Right lobe of liver (tissue), 6 donors: Measurements from ENCODE around the gene ARHGAP21. TPM values are rescaled to one million over a fixed set of nuclear protein-coding genes. Genes with fewer than 3 reads are reported as not detected.

Experiments used
- ATAC-seq, 4 donors: fragments of 200-7000 bp; cut with Tn5 transposase; one replicate each; pipeline ENCODE4 v1.9.1; 2020; ENCODE audit warnings: mild to moderate bottlenecking in 4 of 4, moderate library complexity in 4 of 4
- DNase-seq, 3 donors: peaks; one replicate each; pipeline ENCODE4 v3.0.0-alpha.2; 2020
- H3K27ac ChIP-seq, 3 donors: fragments of 200-600 bp; one replicate each; pipeline ENCODE4 v1.8.0; 2022
- H3K27me3 ChIP-seq, 2 donors: fragments of 200-600 bp; one replicate each; pipeline ENCODE4 v1.8.0; 2022
- H3K36me3 ChIP-seq, 4 donors: fragments of 200-600 bp; sonication (generic) in 1 of 4; one replicate each; pipeline versions ENCODE4 v1.5.1 to v1.8.0; 2017 to 2022; ENCODE audit warnings: control low read depth in 1 of 4
- H3K4me1 ChIP-seq, 4 donors: fragments of 200-600 bp; sonication (generic) in 1 of 4; one replicate each; pipeline versions ENCODE4 v1.5.1 to v1.8.0; 2017 to 2022; ENCODE audit warnings: control low read depth in 1 of 4
- H3K4me3 ChIP-seq, 3 donors: fragments of 200-600 bp; one replicate each; pipeline ENCODE4 v1.8.0; 2022
- H3K9me3 ChIP-seq, 4 donors: fragments of 200-600 bp; sonication (generic) in 1 of 4; one replicate each; pipeline versions ENCODE4 v1.5.1 to v1.8.0; 2017 to 2022; ENCODE audit warnings: control low read depth in 1 of 4
- POLR2A ChIP-seq: fragments of 450-650 bp; IDR thresholded peaks from one replicate; pipeline ENCODE4 v1.6.1; 2017; ENCODE audit warnings: antibody characterized with exemption, mild to moderate bottlenecking
- WGBS: methylation state at CpG from one replicate; pipeline ENCODE4 v1.1.6; 2018; ENCODE audit warnings: low coverage, low lambda C conversion rate; ENCODE audit not compliant: insufficient coverage; ENCODE audit errors: missing lambda C conversion rate; 5-methylcytosine and 5-hydroxymethylcytosine counted together
- intact Hi-C, 2 donors: fragments of 100-400 bp; cut with DNase I; formaldehyde crosslinking; loops; one replicate each; pipeline versions ENCODE4 v1.11.2 to v1.14.1; 2022
- total RNA-seq, 6 experiments: library from RNA; depleted of rRNA in 2 of 6; stranded (reverse); fragments of >200 nt in 2 of 6; fragmentation: NEBNext Ultra II Directional in 3 of 6; extraction: Animal tissue kit (Norgen Biotek cat#: 25700) in 3 of 6; gene quantifications; one replicate each; pipeline versions ENCODE4 v1.1.0 to v1.2.4, GENCODE V29; 2016 to 2023
- TF ChIP-seq, protein P1 (sequence below), 4 donors: fragments of 200-600 bp in 3 of 4; fragments of 450-650 bp in 1 of 4; IDR thresholded peaks; one replicate each; pipeline versions ENCODE4 v1.5.1 to v1.8.0; 2016 to 2022; ENCODE audit warnings: antibody characterized with exemption in 4 of 4, mild to moderate bottlenecking in 2 of 4
- donor health status: DM: no; HTN: yes; CAD: no.
- donor health status: DM: no; HTN: no; CAD: no.
- donor health status: DM: no; HTN: no; CAD: no.
- donor health status: DM: no; HTN: yes; CAD: no.
- donor health status: DM: no; HTN: yes; CAD: no.

The ARHGAP21 gene
- total RNA-seq, 6 experiments from 2014 or later, result 27.6 to 47.1 (median 31.0) TPM

DNA sequence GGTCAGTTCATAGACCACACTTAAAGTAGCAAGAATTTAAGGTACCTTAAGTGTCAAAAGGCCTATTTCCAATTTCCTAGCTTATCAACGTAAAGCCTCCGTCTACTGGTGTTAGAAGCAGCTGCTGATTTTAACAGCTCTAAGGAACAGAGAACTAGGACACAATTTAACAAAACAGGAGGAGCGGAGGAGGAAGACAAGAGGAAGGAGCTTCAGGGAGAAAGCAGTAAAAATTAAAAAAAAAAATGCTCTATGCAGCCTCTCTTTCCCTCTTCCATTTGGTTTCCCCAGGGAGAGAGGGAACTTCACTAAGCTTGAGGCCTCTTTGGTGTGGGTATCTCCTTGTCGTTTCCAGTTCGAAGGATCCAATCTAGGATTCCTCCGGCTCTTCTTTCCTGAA, 22.7 kb downstream of the ARHGAP21 start:
- DNase-seq (no peak), ATAC-seq (no peak)
- Histone ChIP-seq H3K4me1 (no peaks in the 10 kb centered on the region), H3K27me3 (no peaks in the 10 kb centered on the region), H3K4me3 (no peak overlapping the region), H3K27ac (no peak overlapping the region), H3K9me3 (no peaks in the 10 kb centered on the region), H3K36me3 (no peaks in the 10 kb centered on the region)
- WGBS, result 88% methylated on average over 6 of the region's 6 CpGs
- TF ChIP-seq, protein P1, sequence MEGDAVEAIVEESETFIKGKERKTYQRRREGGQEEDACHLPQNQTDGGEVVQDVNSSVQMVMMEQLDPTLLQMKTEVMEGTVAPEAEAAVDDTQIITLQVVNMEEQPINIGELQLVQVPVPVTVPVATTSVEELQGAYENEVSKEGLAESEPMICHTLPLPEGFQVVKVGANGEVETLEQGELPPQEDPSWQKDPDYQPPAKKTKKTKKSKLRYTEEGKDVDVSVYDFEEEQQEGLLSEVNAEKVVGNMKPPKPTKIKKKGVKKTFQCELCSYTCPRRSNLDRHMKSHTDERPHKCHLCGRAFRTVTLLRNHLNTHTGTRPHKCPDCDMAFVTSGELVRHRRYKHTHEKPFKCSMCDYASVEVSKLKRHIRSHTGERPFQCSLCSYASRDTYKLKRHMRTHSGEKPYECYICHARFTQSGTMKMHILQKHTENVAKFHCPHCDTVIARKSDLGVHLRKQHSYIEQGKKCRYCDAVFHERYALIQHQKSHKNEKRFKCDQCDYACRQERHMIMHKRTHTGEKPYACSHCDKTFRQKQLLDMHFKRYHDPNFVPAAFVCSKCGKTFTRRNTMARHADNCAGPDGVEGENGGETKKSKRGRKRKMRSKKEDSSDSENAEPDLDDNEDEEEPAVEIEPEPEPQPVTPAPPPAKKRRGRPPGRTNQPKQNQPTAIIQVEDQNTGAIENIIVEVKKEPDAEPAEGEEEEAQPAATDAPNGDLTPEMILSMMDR (IDR thresholded peaks at IDR 0.05), result no peak
- no peak for TF ChIP-seq POLR2A
- intact Hi-C loops, result no loop called here

DNA sequence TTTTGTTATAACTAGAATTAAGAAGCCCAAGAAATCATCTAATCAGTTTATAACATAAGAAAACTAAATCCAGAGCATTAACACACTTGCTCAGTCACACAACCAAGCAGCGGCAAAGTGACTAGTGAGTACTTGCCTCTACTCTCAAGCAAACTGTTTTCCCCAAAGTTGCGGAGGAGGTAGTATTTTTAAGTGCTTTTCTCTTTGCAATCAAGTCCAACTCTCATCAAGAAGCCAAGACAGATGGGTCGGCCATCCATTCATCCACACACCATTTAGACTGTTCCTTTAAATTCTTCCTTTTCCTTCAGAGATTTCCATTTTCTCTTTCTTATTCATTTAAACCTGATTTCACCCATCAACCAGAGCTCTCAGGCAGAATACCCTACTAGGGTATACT, 25.4 kb downstream of the ARHGAP21 start:
- DNase-seq, result no peak
- no peaks in the 10 kb centered on the region for H3K27me3 ChIP-seq
- ATAC-seq, result no peak
- H3K4me1 ChIP-seq, result no peaks in the 10 kb centered on the region
- no peak overlapping the region for H3K27ac ChIP-seq
- no peaks in the 10 kb centered on the region for H3K9me3 ChIP-seq
- WGBS, result 96% methylated on average over 3 of the region's 3 CpGs
- H3K4me3 ChIP-seq, result no peak overlapping the region
- H3K36me3 ChIP-seq, result no peaks in the 10 kb centered on the region
- intact Hi-C loops, result no loop called here
- TF ChIP-seq POLR2A, result no peak
- TF ChIP-seq, protein P1 (IDR thresholded peaks at IDR 0.05), result no peak

DNA sequence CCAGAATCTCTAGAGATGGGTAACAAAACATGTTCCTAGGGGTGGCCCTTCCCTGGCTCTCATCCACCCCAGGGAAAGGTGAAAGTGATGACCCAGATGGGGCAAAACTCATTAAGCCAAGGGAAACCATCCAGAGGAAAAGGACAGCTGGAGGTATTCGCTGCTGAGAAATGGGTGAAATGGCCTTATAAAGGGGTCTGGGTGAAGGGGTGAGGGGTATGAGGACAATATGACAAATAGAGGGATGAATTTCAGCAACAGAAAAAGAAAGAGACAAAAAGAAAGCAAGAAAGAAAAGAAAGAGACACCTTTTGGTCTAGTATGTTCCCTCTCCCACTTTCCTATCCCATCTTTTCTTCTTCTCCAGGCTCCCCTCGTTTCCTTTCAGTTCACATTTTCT, 26.6 kb downstream of the ARHGAP21 start:
- TF ChIP-seq, protein P1 (IDR thresholded peaks at IDR 0.05), result no peak
- TF ChIP-seq POLR2A, result no peak
- Histone ChIP-seq H3K36me3 (no peaks in the 10 kb centered on the region), H3K4me3 (no peak overlapping the region), H3K9me3 (no peaks in the 10 kb centered on the region), H3K27me3 (no peaks in the 10 kb centered on the region), H3K4me1 (no peaks in the 10 kb centered on the region), H3K27ac (no peak overlapping the region)
- WGBS, result 100% methylated on average over 2 of the region's 2 CpGs
- DNase-seq (no peak), ATAC-seq (no peak)
- intact Hi-C loops, result no loop called here

DNA sequence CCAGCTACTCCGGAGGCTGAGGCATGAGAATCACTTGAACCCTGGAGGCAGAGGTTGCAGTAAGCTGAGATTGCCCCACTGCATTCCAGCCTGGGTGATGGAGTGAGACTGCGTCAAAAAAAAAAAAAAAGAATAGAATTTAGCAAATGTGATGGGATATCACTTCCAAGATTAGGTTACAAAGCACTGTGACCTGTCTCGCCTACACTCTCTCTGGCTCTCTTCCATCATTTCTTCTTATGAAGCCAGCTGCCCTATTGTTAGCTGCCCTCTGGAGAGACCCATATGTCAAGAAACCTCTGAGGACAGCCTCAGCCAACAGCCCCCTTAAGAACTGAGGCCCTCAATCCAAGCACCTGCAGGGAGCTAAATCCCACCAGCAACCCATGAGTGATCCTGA, 28.2 kb downstream of the ARHGAP21 start:
- ATAC-seq (no peak), DNase-seq (no peak)
- 85% methylated on average over 3 of the region's 3 CpGs for WGBS
- Histone ChIP-seq H3K4me3 (no peak overlapping the region), H3K36me3 (no peaks in the 10 kb centered on the region), H3K4me1 (no peaks in the 10 kb centered on the region), H3K9me3 (no peaks in the 10 kb centered on the region), H3K27me3 (no peaks in the 10 kb centered on the region), H3K27ac (no peak overlapping the region)
- TF ChIP-seq POLR2A, result no peak
- TF ChIP-seq, protein P1 (IDR thresholded peaks at IDR 0.05), result no peak
- intact Hi-C loops, result no loop called here

DNA sequence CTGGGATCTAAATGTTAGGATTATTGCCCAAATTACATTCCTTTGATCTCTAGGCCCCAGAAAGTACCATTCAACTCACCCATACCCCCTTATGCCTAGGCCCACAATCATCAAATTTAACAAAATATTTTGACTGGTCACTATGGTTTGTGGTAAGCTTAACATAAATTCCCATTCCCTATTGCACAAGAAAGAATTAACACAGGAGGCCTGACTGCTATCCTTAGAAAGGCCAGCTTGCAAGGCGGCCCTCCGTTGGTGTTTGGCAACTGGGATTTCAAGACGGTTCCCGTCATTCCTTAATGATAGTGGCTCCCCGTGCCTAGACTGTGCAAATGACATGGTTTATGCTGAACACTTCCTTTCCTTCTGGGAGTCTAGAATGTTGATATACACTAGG, 29.6 kb downstream of the ARHGAP21 start:
- Histone ChIP-seq H3K4me1 (no peaks in the 10 kb centered on the region), H3K36me3 (no peaks in the 10 kb centered on the region), H3K4me3 (no peak overlapping the region), H3K27me3 (no peaks in the 10 kb centered on the region), H3K9me3 (no peaks in the 10 kb centered on the region), H3K27ac (no peak overlapping the region)
- 85% methylated on average over 4 of the region's 5 CpGs for WGBS
- intact Hi-C loops, result no loop called here
- TF ChIP-seq, protein P1 (IDR thresholded peaks at IDR 0.05), result no peak
- no peak for TF ChIP-seq POLR2A
- ATAC-seq, result no peak
- no peak for DNase-seq
